GM18861 (cell line): ENCODE results near the gene ZRANB2.

Experiments
- ATAC-seq: cut with Tn5 transposase; IDR thresholded peaks from one replicate; pipeline ENCODE4 v1.9.1; 2021; ENCODE audit not compliant: unreplicated experiment

ZRANB2 gene

GRCh38 chr1:71080739-71081696 is at the start of gene ZRANB2:
TSS of gene ZRANB2 (minus strand) at chr1:71081035. CDS start at chr1:71080995, 40 bp downstream.
- ATAC-seq = peak; percentile 99

- ATAC-seq = no peak
Measured at GRCh38 chr1:71128060-71128459, 47.2 kb upstream of the ZRANB2 start.

- ATAC-seq = no peak
Measured at GRCh38 chr1:71118086-71118485, 37.3 kb upstream of the ZRANB2 start.

GRCh38 chr1:71116729-71117128 is 35.9 kb upstream of the ZRANB2 start:
- no peak for ATAC-seq

- no peak for ATAC-seq
Measured at GRCh38 chr1:71106658-71107322, 26.0 kb upstream of the ZRANB2 start.

GRCh38 chr1:71104417-71104816 is 23.6 kb upstream of the ZRANB2 start:
- no peak for ATAC-seq

GRCh38 chr1:71101839-71102376 is 21.1 kb upstream of the ZRANB2 start:
- ATAC-seq = no peak

- no peak for ATAC-seq
Measured at GRCh38 chr1:71097428-71097827, 16.6 kb upstream of the ZRANB2 start.

GRCh38 chr1:71094913-71095312 is 14.1 kb upstream of the ZRANB2 start:
- no peak for ATAC-seq

GRCh38 chr1:71093938-71094337 is 13.1 kb upstream of the ZRANB2 start:
- no peak for ATAC-seq

GRCh38 chr1:71089536-71090270 is 8.9 kb upstream of the ZRANB2 start:
- no peak for ATAC-seq

GRCh38 chr1:71088645-71089287 is 7.9 kb upstream of the ZRANB2 start:
- ATAC-seq = no peak

GRCh38 chr1:71087713-71088112 is 6.9 kb upstream of the ZRANB2 start:
- ATAC-seq = no peak

- ATAC-seq = no peak
Measured at GRCh38 chr1:71087060-71087459, 6.2 kb upstream of the ZRANB2 start.

GRCh38 chr1:71086331-71086730 is 5.5 kb upstream of the ZRANB2 start:
- ATAC-seq = no peak

GRCh38 chr1:71083271-71083670 is 2.4 kb upstream of the ZRANB2 start:
- ATAC-seq = no peak

- no peak for ATAC-seq
Measured at GRCh38 chr1:71081697-71082080, 854 bp upstream of the ZRANB2 start.

- no peak for ATAC-seq
Measured at GRCh38 chr1:71080230-71080738, 551 bp downstream of the ZRANB2 start.

GRCh38 chr1:71074681-71075080 is 6.2 kb downstream of the ZRANB2 start:
- ATAC-seq = no peak

GRCh38 chr1:71072273-71072672 is 8.6 kb downstream of the ZRANB2 start:
- ATAC-seq = no peak

- ATAC-seq = no peak
Measured at GRCh38 chr1:71071720-71072119, 9.1 kb downstream of the ZRANB2 start.
